Neuronal stem cell (in vitro differentiated cells): ENCODE results near the gene RFC3.

ENCODE experiments used
- DNase-seq: peaks from one replicate; pipeline ENCODE4 v3.0.0-alpha.2; 2013; ENCODE audit warnings: low spot score
- H2AFZ ChIP-seq: one replicate; pipeline ENCODE4 v1.6.1; 2013; ENCODE audit warnings: mild to moderate bottlenecking, low read length, inconsistent platforms
- H2AK5ac ChIP-seq: 2 replicates; pipeline ENCODE4 v1.6.1; 2013; ENCODE audit warnings: low read depth, mild to moderate bottlenecking, inconsistent platforms, low read length, moderate library complexity, mixed read lengths
- H2BK120ac ChIP-seq: 2 replicates; pipeline ENCODE4 v1.6.1; 2013; ENCODE audit warnings: low read depth, mild to moderate bottlenecking, inconsistent platforms, low read length, moderate library complexity, mixed read lengths
- H2BK12ac ChIP-seq: one replicate; pipeline ENCODE4 v1.6.1; 2013; ENCODE audit warnings: low read length, inconsistent platforms
- H2BK15ac ChIP-seq: 2 replicates; pipeline ENCODE4 v1.6.1; 2013; ENCODE audit warnings: mild to moderate bottlenecking, low read length, inconsistent platforms, mixed read lengths
- H2BK5ac ChIP-seq: one replicate; pipeline ENCODE4 v1.6.1; 2013; ENCODE audit warnings: inconsistent platforms, mild to moderate bottlenecking, low read length, moderate library complexity
- H3K14ac ChIP-seq: one replicate; pipeline ENCODE4 v1.6.1; 2013; ENCODE audit warnings: low read length, inconsistent platforms
- H3K18ac ChIP-seq: 2 replicates; pipeline ENCODE4 v1.6.1; 2013; ENCODE audit warnings: low read length, inconsistent platforms
- H3K23ac ChIP-seq: 2 replicates; pipeline ENCODE4 v1.6.1; 2013; ENCODE audit warnings: low read depth, mild to moderate bottlenecking, mixed read lengths, low read length, inconsistent platforms; ENCODE audit not compliant: poor library complexity
- H3K27ac ChIP-seq: replicated peaks from 3 replicates; pipeline ENCODE4 v1.5.1; 2013; ENCODE audit warnings: low read length, inconsistent platforms
- H3K27me3 ChIP-seq, 3 experiments: 2 replicates each; pipeline ENCODE4 v1.6.1; 2013; ENCODE audit warnings: low read length in 3 of 3, mild to moderate bottlenecking in 2 of 3, inconsistent platforms in 1 of 3, low read depth in 1 of 3, mixed read lengths in 1 of 3, moderate library complexity in 1 of 3; ENCODE audit not compliant: control insufficient read depth in 3 of 3, insufficient read depth in 3 of 3
- H3K36me3 ChIP-seq, 2 donors: replicated peaks in 1 of 2; 2 replicates each; pipeline ENCODE4 v1.6.1; 2013; ENCODE audit warnings: low read length in 2 of 2; ENCODE audit not compliant: control insufficient read depth in 2 of 2, insufficient read depth in 2 of 2
- H3K4ac ChIP-seq: 2 replicates; pipeline ENCODE4 v1.6.1; 2013; ENCODE audit warnings: inconsistent platforms, mild to moderate bottlenecking, low read length, moderate library complexity
- H3K4me1 ChIP-seq, 2 donors: 1 replicate in 1 of 2; 2 replicates in 1 of 2; pipeline ENCODE4 v1.6.1; 2013; ENCODE audit warnings: low read length in 2 of 2, low read depth in 1 of 2; ENCODE audit not compliant: control insufficient read depth in 2 of 2, insufficient read depth in 1 of 2
- H3K4me2 ChIP-seq: one replicate; pipeline ENCODE4 v1.6.1; 2013; ENCODE audit warnings: mild to moderate bottlenecking, low read length, inconsistent platforms; ENCODE audit not compliant: insufficient read depth, poor library complexity, severe bottlenecking
- H3K4me3 ChIP-seq, 2 donors: 2 replicates each; pipeline ENCODE4 v1.5.1; 2013; ENCODE audit warnings: low read length in 2 of 2, mild to moderate bottlenecking in 2 of 2, inconsistent platforms in 1 of 2, moderate library complexity in 1 of 2
- H3K79me1 ChIP-seq: one replicate; pipeline ENCODE4 v1.6.1; 2013; ENCODE audit warnings: low read depth, mild to moderate bottlenecking, inconsistent platforms, low read length, moderate library complexity
- H3K9ac ChIP-seq: one replicate; pipeline ENCODE4 v1.6.1; 2013; ENCODE audit warnings: mild to moderate bottlenecking, low read depth, low read length, inconsistent platforms; ENCODE audit not compliant: poor library complexity
- H3K9me3 ChIP-seq, 2 donors: replicated peaks in 1 of 2; 2 replicates each; pipeline versions ENCODE3 to v1.6.1; 2013; ENCODE audit warnings: low read length in 2 of 2, mild to moderate bottlenecking in 2 of 2, inconsistent platforms in 1 of 2, low read depth in 1 of 2, mixed read lengths in 1 of 2, moderate library complexity in 1 of 2; ENCODE audit not compliant: control insufficient read depth in 2 of 2, insufficient read depth in 1 of 2
- H4K8ac ChIP-seq: one replicate; pipeline ENCODE4 v1.6.1; 2013; ENCODE audit warnings: low read depth, mild to moderate bottlenecking, inconsistent platforms, low read length, moderate library complexity
- H4K91ac ChIP-seq: one replicate; pipeline ENCODE4 v1.6.1; 2013; ENCODE audit warnings: low read length, low read depth, mild to moderate bottlenecking, inconsistent platforms; ENCODE audit not compliant: poor library complexity
- WGBS, 2 donors: extraction: QIAGEN DNeasy Blood & Tissue Kit; methylation state at CpG; one replicate each; pipeline ENCODE4 v1.1.7; 2013; ENCODE audit warnings: missing lambda C conversion rate in 2 of 2, mixed read lengths in 1 of 2; ENCODE audit not compliant: insufficient read length in 2 of 2, insufficient replicate concordance in 1 of 2; ENCODE audit errors: extremely low coverage in 2 of 2; 5-methylcytosine and 5-hydroxymethylcytosine counted together

The RFC3 gene

GRCh38 chr13:33855371-33855895, 37.5 kb downstream of the RFC3 start:
- Histone ChIP-seq H3K4me2 (no peak overlapping the region), H4K91ac (no peak overlapping the region), H2BK5ac (no peak overlapping the region), H3K27me3 (no peaks in the 10 kb centered on the region), H3K27ac (no peak overlapping the region), H3K36me3 (peaks cover 0 to 17% of the 10 kb centered on the region in 2 donors), H3K23ac (no peak overlapping the region), H3K9me3 (no peaks in the 10 kb centered on the region), H3K9ac (no peak overlapping the region), H2AFZ (no peak overlapping the region), H3K79me1 (no peaks in the 10 kb centered on the region), H3K14ac (no peak overlapping the region), H3K18ac (no peak overlapping the region), H2BK12ac (no peak overlapping the region), H2BK120ac (no peak overlapping the region), H2AK5ac (no peak overlapping the region), H2BK15ac (no peak overlapping the region), H3K4me1 (no peaks in the 10 kb centered on the region), H4K8ac (no peak overlapping the region), H3K4me3 (no peak overlapping the region), H3K4ac (no peak overlapping the region)
- no CpG with 5 or more reads among the region's 3 CpGs for WGBS, 2 donors
- DNase-seq = no peak

- no peak overlapping the region for H2BK5ac ChIP-seq
- H3K4me2 ChIP-seq = no peak overlapping the region
- no peaks in the 10 kb centered on the region for H3K27me3 ChIP-seq
- H3K4me3 ChIP-seq = no peak overlapping the region
- DNase-seq = no peak
- no peak overlapping the region for H2AK5ac ChIP-seq
- peaks cover 0 to 15% of the 10 kb centered on the region in 2 donors for H3K36me3 ChIP-seq
- no peak overlapping the region for H4K8ac ChIP-seq
- H3K14ac ChIP-seq = no peak overlapping the region
- H3K23ac ChIP-seq = no peak overlapping the region
- no peaks in the 10 kb centered on the region for H3K4me1 ChIP-seq
- no peak overlapping the region for H2BK12ac ChIP-seq
- H3K9me3 ChIP-seq = no peaks in the 10 kb centered on the region
- H3K4ac ChIP-seq = no peak overlapping the region
- H3K18ac ChIP-seq = no peak overlapping the region
- no peak overlapping the region for H2BK15ac ChIP-seq
- no peak overlapping the region for H3K9ac ChIP-seq
- no peak overlapping the region for H2AFZ ChIP-seq
- no CpG with 5 or more reads among the region's 1 CpG for WGBS, 2 donors
- H2BK120ac ChIP-seq = no peak overlapping the region
- no peaks in the 10 kb centered on the region for H3K79me1 ChIP-seq
- H4K91ac ChIP-seq = no peak overlapping the region
- no peak overlapping the region for H3K27ac ChIP-seq
Measured at GRCh38 chr13:33859691-33860303, 41.8 kb downstream of the RFC3 start.

GRCh38 chr13:33860526-33860925, 42.6 kb downstream of the RFC3 start:
- Histone ChIP-seq H3K4me3 (no peak overlapping the region), H3K4ac (no peak overlapping the region), H2BK15ac (no peak overlapping the region), H3K79me1 (no peaks in the 10 kb centered on the region), H3K9me3 (no peaks in the 10 kb centered on the region), H3K9ac (no peak overlapping the region), H3K4me1 (no peaks in the 10 kb centered on the region), H4K8ac (no peak overlapping the region), H3K36me3 (peaks cover 0 to 15% of the 10 kb centered on the region in 2 donors), H3K27me3 (no peaks in the 10 kb centered on the region), H2BK12ac (no peak overlapping the region), H2AK5ac (no peak overlapping the region), H2AFZ (no peak overlapping the region), H3K14ac (no peak overlapping the region), H3K18ac (no peak overlapping the region), H3K23ac (no peak overlapping the region), H3K27ac (no peak overlapping the region), H3K4me2 (no peak overlapping the region), H4K91ac (no peak overlapping the region), H2BK120ac (no peak overlapping the region), H2BK5ac (no peak overlapping the region)
- no CpG with 5 or more reads among the region's 9 CpGs for WGBS, 2 donors
- no peak for DNase-seq

GRCh38 chr13:33862016-33862415, 44.1 kb downstream of the RFC3 start:
- H3K18ac ChIP-seq = no peak overlapping the region
- H2BK12ac ChIP-seq = no peak overlapping the region
- H4K8ac ChIP-seq = no peak overlapping the region
- H3K27ac ChIP-seq = no peak overlapping the region
- no peaks in the 10 kb centered on the region for H3K27me3 ChIP-seq
- no peak overlapping the region for H2BK5ac ChIP-seq
- peaks cover 0 to 13% of the 10 kb centered on the region in 2 donors for H3K36me3 ChIP-seq
- no peaks in the 10 kb centered on the region for H3K79me1 ChIP-seq
- no peaks in the 10 kb centered on the region for H3K4me1 ChIP-seq
- no peak overlapping the region for H4K91ac ChIP-seq
- no peak overlapping the region for H3K9ac ChIP-seq
- no peak overlapping the region for H3K14ac ChIP-seq
- no peak overlapping the region for H2BK120ac ChIP-seq
- no peaks in the 10 kb centered on the region for H3K9me3 ChIP-seq
- no CpG with 5 or more reads among the region's 5 CpGs for WGBS, 2 donors
- H2BK15ac ChIP-seq = no peak overlapping the region
- H3K4ac ChIP-seq = no peak overlapping the region
- H2AK5ac ChIP-seq = no peak overlapping the region
- H3K4me2 ChIP-seq = no peak overlapping the region
- H2AFZ ChIP-seq = no peak overlapping the region
- H3K23ac ChIP-seq = no peak overlapping the region
- no peak overlapping the region for H3K4me3 ChIP-seq
- DNase-seq = no peak
